ENCODE measurements around the gene ELL. TPM values are rescaled to one million over a fixed set of nuclear protein-coding genes. Genes with fewer than 3 reads are reported as not detected.
A peak's percentile ranks its signal among the peaks of the same experiment; 100 is the strongest.

Gene ELL
- total RNA-seq, 6 donors from 2014 or later = 19.8 to 66.0 (median 22.4) TPM

GRCh38 chr19:18543814-18544475, 22.1 kb upstream of the ELL start:
- peaks cover 13 to 28% (median 17%) of the 10 kb centered on the region in 4 donors for H3K4me1 ChIP-seq
- TF ChIP-seq POLR2A (IDR thresholded peaks at IDR 0.05) (peak in 1 of 4 donors; percentile 44), POLR2AphosphoS5 (IDR thresholded peaks at IDR 0.05) (peak; percentile 7 to 32), EP300 (IDR thresholded peaks at IDR 0.05) (no peak)
- TF ChIP-seq, protein P1, sequence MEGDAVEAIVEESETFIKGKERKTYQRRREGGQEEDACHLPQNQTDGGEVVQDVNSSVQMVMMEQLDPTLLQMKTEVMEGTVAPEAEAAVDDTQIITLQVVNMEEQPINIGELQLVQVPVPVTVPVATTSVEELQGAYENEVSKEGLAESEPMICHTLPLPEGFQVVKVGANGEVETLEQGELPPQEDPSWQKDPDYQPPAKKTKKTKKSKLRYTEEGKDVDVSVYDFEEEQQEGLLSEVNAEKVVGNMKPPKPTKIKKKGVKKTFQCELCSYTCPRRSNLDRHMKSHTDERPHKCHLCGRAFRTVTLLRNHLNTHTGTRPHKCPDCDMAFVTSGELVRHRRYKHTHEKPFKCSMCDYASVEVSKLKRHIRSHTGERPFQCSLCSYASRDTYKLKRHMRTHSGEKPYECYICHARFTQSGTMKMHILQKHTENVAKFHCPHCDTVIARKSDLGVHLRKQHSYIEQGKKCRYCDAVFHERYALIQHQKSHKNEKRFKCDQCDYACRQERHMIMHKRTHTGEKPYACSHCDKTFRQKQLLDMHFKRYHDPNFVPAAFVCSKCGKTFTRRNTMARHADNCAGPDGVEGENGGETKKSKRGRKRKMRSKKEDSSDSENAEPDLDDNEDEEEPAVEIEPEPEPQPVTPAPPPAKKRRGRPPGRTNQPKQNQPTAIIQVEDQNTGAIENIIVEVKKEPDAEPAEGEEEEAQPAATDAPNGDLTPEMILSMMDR (IDR thresholded peaks at IDR 0.05) = peak in 1 of 6 experiments; percentile 5
- DNase-seq = peak in 1 of 2 donors; percentile 82
- no peaks in the 10 kb centered on the region for H3K9me3 ChIP-seq
- peak; percentile 80 to 83 for ATAC-seq (ENCODE audit: low FRiP score in 2 of 2)
- H3K4me3 ChIP-seq = peak overlapping the region in 3 of 4 donors; percentile 83 to 96 (median 94)
- peaks cover 7 to 28% (median 11%) of the 10 kb centered on the region in 4 donors for H3K36me3 ChIP-seq
- H3K27me3 ChIP-seq = no peaks in the 10 kb centered on the region
- 8 to 16% methylated on average over 4 to 9 of the region's 12 CpGs for WGBS, 2 donors
- H3K27ac ChIP-seq = peak overlapping the region; percentile 90 to 97 (median 94)

DNA sequence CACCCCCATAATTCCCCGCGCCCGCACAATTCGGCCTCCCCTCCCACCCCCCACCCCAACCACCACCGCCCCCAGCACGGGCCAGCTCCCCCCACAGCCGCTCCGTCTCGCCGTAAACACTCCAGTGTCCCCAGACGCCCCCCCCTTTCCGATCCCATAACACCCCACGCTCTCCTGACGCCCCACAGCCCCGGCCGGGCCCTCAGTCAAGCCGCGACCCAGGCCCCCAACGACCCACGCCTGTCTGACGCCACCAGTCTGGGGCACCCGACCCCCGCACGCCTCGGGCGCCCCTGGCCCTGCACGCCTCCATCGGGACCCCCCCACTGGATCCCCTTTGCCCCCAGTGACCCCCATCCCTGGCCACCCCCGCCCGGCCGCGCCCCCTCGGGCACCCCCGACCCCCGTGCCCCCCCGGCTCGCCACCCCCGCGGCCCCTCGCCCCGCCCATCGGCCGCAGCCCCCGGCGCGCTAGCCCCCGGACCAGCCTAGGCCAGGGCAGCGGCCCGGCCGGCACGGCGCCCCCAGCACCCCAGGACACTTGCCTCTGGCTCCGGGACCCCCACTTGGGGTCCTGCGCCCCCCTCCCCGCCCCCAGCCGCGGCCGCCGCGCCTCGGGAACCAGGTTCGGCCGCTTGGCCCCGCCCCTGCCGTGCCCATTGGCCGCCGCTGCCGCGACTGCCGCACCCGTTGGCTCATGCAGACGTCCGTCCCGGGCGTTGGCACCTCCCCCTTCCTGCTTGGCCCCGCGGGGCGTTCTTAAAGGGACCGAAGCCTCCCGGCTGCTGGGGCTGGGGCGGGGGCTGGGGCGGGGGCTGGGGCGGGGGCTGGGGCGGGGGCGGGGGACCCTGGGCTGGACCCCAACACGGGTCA, 21.3 kb upstream of the ELL start, which contains the start of gene FKBP8:
TSS of gene FKBP8 (minus strand) at position 633 of the 873 bp plus-strand sequence. CDS start 1,603 bp downstream, outside the sequence.
- Histone ChIP-seq H3K4me1 (peaks cover 13 to 28% (median 17%) of the 10 kb centered on the region in 4 donors), H3K36me3 (peaks cover 7 to 34% (median 13%) of the 10 kb centered on the region in 4 donors), H3K4me3 (peak within 1 kb of the TSS; percentile 83 to 96 (median 91)), H3K27ac (peak within 1 kb of the TSS; percentile 90 to 97 (median 94)), H3K9me3 (no peaks in the 10 kb centered on the region), H3K27me3 (no peaks in the 10 kb centered on the region)
- TF ChIP-seq POLR2AphosphoS5 (IDR thresholded peaks at IDR 0.05) = peak; percentile 8 to 55
- TF ChIP-seq POLR2A (IDR thresholded peaks at IDR 0.05) = peak in 1 of 4 donors; percentile 7
- TF ChIP-seq, protein P1 (IDR thresholded peaks at IDR 0.05) = no peak
- no peak for TF ChIP-seq EP300 (IDR thresholded peaks at IDR 0.05)
- ATAC-seq (ENCODE audit: low FRiP score in 2 of 2) (peak; percentile 95 to 99), DNase-seq (peak; percentile 94 to 99)
- WGBS, 2 donors = 6% methylated on average over 3 of the region's 86 CpGs; no CpG with 5 or more reads in 1 of the 2 donors

DNA sequence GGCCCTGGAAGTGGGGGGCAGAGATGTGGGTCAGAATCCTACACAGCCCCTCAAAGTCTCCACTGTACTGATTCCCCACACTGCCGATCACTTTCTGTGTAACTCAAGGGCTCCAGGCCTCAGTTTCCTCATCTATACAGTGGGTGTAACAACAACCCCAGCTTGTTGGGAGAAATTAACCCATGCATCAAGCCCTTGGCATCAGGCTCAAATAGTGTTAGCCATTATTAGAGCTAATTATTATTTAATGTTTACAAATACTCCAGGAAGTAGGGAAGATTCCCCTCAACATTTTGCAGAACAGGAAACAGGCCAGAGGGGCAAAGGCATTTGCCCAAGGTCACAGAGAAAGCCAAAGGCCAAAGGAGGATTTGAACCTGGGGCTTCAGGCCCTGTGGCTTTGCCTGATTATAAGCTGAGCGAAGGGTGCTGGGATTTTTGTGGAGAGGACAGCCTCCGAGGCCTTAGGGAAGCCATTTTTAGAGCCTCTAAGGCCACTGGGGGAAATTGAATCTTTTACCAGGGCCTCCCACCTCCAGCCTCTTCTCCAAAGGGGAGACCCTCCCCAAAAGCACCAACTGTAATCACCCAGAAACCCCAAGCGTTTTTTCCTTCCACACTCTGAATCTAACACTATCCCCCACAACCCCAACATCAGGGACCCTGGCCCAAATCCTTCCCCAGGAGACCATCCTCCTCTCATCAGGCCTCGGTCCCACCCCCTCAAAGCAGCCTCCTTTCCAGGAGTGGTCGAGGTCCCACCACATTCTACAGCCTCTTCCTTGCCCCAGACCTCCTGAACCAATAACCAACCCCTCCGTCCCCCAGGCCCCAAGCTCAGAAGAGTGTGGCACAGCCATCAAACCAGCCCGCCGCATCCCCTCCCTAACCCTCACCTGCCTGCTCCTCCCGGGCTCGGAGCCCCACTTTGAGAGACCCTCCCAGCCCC, 20.4 kb upstream of the ELL start:
- DNase-seq (no peak), ATAC-seq (ENCODE audit: low FRiP score in 2 of 2) (no peak)
- Histone ChIP-seq H3K27ac (peak overlapping the region; percentile 90 to 97 (median 94)), H3K4me1 (peaks cover 13 to 28% (median 17%) of the 10 kb centered on the region in 4 donors), H3K36me3 (peaks cover 7 to 43% (median 20%) of the 10 kb centered on the region in 4 donors), H3K4me3 (peak overlapping the region; percentile 83 to 96 (median 91)), H3K27me3 (no peaks in the 10 kb centered on the region), H3K9me3 (no peaks in the 10 kb centered on the region)
- TF ChIP-seq POLR2A (IDR thresholded peaks at IDR 0.05) = no peak
- TF ChIP-seq EP300 (IDR thresholded peaks at IDR 0.05) = no peak
- no peak for TF ChIP-seq POLR2AphosphoS5 (IDR thresholded peaks at IDR 0.05)
- TF ChIP-seq, protein P1 (IDR thresholded peaks at IDR 0.05) = no peak
- WGBS, 2 donors = 18 to 24% methylated on average over 10 to 11 of the region's 11 CpGs

Data from upper lobe of left lung (tissue), 6 donors.